ENCODE measurements around the gene CCDC137.

DNA sequence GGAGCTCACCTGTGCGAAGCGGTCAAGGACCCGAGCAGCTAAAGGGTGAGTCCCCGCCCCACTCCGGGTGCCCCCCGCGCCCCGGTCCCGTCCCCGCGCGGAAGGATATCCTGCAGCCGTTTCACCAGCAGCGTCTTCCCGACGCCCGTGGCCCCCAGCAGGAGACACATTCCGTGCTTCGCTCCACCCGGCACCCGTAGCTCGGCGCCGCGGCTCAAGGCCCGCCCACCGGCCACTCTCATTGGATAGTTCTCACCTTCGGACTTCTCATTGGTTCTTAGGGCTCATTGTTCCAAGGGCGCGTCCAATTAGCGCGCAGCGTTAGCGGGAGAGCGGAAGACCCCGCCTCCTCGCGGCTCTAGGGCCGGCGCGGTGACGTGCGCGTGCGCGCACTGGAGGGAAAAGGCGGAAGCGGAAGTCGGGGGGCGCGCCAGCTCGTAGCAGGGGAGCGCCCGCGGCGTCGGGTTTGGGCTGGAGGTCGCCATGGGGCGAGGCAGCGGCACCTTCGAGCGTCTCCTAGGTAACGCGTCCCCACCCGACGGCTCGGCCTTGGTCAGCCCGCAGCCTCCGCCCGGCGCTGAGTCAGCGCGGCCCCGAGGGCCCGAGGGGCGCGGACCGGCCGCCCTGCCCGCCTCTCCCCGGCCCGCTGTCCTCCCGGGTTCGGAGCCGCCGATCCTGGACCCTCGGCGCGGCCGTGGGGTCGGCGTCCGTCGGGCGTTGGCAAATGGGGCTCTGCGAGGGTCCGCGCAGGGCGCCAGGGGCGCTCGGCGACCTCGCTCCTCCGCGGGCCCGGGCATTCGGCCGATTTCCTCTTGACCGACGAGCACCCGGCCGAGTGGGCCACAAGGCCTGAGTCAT, 17.3 kb downstream of the CCDC137 start, which contains the start of the genes ARL16 and HGS:
- TF ChIP-seq, protein P1, sequence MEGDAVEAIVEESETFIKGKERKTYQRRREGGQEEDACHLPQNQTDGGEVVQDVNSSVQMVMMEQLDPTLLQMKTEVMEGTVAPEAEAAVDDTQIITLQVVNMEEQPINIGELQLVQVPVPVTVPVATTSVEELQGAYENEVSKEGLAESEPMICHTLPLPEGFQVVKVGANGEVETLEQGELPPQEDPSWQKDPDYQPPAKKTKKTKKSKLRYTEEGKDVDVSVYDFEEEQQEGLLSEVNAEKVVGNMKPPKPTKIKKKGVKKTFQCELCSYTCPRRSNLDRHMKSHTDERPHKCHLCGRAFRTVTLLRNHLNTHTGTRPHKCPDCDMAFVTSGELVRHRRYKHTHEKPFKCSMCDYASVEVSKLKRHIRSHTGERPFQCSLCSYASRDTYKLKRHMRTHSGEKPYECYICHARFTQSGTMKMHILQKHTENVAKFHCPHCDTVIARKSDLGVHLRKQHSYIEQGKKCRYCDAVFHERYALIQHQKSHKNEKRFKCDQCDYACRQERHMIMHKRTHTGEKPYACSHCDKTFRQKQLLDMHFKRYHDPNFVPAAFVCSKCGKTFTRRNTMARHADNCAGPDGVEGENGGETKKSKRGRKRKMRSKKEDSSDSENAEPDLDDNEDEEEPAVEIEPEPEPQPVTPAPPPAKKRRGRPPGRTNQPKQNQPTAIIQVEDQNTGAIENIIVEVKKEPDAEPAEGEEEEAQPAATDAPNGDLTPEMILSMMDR (IDR thresholded peaks at IDR 0.05): peak in 1 of 6 experiments; percentile 5
- no peak for TF ChIP-seq EP300 (IDR thresholded peaks at IDR 0.05)
- TF ChIP-seq POLR2AphosphoS5 (IDR thresholded peaks at IDR 0.05): peak; percentile 72 to 79
